Loucy (cell line): ENCODE measurements around the gene AMPH.

Experiments
- EZH2phosphoT487 ChIP-seq: fragments of 200-600 bp; IDR thresholded peaks from 2 replicates; pipeline ENCODE4 v1.6.1; 2018; ENCODE audit warnings: antibody characterized with exemption, mild to moderate bottlenecking, moderate library complexity, borderline replicate concordance
- TF ChIP-seq, protein P1 (sequence below): fragments of 200-600 bp; sonication (generic); conservative IDR thresholded peaks from 2 replicates; pipeline ENCODE4 v1.5.1; 2014; ENCODE audit warnings: mild to moderate bottlenecking, antibody characterized with exemption, low read length

DNA sequence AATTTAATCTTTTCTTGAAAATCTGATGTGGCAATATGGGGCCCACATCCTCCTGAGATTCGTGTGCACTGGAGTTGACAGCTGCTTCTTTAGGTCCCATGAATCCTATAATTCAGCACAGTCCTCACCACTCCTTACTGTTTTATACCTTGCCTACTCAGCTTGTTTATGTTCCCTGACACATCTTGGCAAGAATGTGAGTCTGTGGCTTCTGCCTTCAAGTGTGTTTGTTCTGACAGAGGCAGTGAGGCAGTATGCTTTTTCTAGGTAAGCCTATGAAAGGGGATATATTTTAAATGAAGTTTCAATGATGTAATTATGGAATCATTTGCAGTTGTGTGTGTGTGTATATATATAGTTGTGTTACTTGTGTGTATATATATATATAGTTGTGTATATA is 106.4 kb downstream of the AMPH start:
- TF ChIP-seq, protein P1, sequence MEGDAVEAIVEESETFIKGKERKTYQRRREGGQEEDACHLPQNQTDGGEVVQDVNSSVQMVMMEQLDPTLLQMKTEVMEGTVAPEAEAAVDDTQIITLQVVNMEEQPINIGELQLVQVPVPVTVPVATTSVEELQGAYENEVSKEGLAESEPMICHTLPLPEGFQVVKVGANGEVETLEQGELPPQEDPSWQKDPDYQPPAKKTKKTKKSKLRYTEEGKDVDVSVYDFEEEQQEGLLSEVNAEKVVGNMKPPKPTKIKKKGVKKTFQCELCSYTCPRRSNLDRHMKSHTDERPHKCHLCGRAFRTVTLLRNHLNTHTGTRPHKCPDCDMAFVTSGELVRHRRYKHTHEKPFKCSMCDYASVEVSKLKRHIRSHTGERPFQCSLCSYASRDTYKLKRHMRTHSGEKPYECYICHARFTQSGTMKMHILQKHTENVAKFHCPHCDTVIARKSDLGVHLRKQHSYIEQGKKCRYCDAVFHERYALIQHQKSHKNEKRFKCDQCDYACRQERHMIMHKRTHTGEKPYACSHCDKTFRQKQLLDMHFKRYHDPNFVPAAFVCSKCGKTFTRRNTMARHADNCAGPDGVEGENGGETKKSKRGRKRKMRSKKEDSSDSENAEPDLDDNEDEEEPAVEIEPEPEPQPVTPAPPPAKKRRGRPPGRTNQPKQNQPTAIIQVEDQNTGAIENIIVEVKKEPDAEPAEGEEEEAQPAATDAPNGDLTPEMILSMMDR: no peak
- TF ChIP-seq EZH2phosphoT487: no peak
